Measurements from ENCODE around the gene GPRC5A.

Gene GPRC5A

DNA sequence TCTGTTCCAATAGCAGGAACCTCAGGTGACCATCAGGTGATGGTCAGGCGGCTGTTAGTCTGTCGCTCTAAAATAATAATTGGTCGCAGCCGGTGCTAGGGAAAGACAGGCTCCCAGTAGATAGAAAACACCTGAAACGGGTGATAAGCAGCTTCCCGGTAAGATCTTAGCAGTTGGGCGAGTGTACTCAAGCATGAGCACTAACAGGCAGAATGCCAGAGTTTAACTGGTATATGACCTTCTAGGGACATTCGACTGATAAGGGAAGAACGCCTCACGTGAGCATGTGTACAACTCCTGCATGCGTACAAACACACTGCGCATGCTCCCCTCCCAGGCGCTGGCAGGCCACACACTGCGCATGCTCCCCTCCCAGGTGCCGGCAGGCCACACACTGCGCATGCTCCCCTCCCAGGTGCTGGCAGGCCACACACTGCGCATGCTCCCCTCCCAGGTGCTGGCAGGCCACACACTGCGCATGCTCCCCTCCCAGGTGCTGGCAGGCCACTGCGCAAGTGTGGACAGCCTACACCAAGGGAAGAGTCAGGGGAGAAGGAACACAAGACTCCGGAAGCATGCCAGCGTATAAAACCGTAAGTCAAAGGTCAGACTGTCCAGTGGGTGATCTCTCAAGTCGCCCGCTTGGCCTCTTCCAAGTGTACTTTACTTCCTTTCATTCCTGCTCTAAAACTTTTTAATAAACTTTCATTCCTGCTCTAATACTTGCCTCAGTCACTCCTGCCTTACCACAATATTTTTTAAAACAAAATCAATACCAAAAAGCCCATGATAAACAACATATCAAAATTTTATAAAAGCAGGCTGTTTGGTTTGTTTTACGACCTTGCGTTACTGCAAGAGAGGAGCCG lies 36.1 kb downstream of the GPRC5A start:
- DNase-seq (ENCODE audit: low spot score) = peak; percentile 78
- Histone ChIP-seq H3K4me3 (peak overlapping the region; percentile 46), H3K27ac (peak overlapping the region in 1 of 2 donors; percentile 22)
- TF ChIP-seq CTCF (IDR thresholded peaks at IDR 0.05) = no peak

DNA sequence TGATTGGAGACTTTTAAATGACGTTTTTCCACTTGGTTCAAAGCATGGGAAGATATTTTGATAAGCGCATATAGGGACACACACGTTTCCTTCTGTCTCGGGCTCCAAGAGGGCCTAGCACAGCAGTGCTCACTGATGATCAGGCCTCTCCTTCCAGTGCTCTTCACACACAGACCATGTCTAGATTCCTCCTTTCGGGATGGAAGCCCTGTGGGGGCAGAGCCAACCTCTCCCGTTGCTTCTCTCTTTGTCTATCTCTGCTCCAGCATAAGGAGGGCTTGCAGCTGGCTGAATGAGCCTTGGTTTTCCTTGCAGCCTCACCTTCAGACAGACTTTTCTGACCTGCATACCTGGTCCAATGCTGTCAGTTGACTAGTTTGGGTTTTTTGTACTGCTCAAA lies 38.3 kb downstream of the GPRC5A start:
- DNase-seq (ENCODE audit: low spot score) = peak; percentile 41

GRCh38 chr12:12930633-12931219 lies 39.4 kb downstream of the GPRC5A start:
- DNase-seq (ENCODE audit: low spot score) = no peak

More for the DNA sequence above, 38.3 kb downstream of the GPRC5A start:
- no peak overlapping the region for H3K4me3 ChIP-seq
- TF ChIP-seq CTCF (IDR thresholded peaks at IDR 0.05) = no peak
- no peak overlapping the region for H3K27ac ChIP-seq

DNA sequence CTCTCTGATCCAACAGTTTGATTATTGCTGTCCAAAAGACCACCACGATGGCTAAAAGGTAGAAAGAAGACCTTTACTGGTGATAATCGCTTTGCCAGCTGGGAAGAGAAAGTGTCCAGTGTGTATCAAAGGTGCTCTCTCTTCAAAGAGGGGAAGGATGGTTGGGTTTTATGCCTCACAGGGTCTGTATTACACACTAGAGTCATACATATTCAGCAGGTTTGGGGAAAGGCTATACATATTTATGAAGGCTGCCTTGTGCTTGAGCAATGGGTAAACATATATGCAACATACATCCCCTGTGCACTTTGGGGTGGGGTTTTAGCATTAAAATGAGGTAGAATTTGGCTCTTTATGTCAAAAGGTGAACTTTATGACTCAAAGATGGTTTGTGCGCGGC lies 42.4 kb downstream of the GPRC5A start:
- TF ChIP-seq CTCF (IDR thresholded peaks at IDR 0.05) = no peak
- DNase-seq (ENCODE audit: low spot score) = no peak

More at GRCh38 chr12:12930633-12931219, 39.4 kb downstream of the GPRC5A start:
- Histone ChIP-seq H3K4me3 (no peak overlapping the region), H3K27ac (no peak overlapping the region)
- TF ChIP-seq CTCF (IDR thresholded peaks at IDR 0.05) = no peak

GRCh38 chr12:12934556-12934955 lies 43.2 kb downstream of the GPRC5A start:
- no peak overlapping the region for H3K4me3 ChIP-seq
- DNase-seq (ENCODE audit: low spot score) = no peak
- TF ChIP-seq CTCF (IDR thresholded peaks at IDR 0.05) = no peak
- H3K27ac ChIP-seq = no peak overlapping the region

More for the DNA sequence above, 42.4 kb downstream of the GPRC5A start:
- Histone ChIP-seq H3K27ac (no peak overlapping the region), H3K4me3 (no peak overlapping the region)

DNA sequence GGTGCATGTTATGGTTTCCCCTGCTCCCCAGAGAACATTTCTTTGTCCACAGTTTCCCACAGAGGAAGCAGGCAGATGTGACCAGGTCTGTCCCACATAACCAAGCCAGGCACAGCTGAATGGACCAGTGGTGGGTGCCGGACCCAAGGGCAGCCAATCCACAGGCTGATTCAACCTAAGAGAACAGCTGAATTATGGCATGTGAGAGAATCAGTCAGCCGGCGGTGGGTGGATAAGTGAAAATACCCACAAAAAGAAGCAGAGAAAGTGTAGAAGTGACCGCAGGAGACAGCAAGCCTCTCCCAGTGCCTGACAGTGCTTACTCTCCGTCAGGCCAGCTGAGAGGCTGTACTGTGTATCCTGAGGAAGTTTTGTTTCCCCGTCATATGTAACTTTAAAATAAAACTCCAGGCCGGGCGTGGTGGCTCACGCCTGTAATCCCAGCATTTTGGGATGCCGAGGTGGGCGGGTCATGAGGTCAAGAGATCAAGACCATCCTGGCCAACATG lies 45.7 kb downstream of the GPRC5A start:
- Histone ChIP-seq H3K27ac (no peak overlapping the region), H3K4me3 (no peak overlapping the region)
- DNase-seq (ENCODE audit: low spot score) = no peak
- no peak for TF ChIP-seq CTCF (IDR thresholded peaks at IDR 0.05)

All from coronary artery (tissue), 2 donors.